ENCODE data around the gene ZNF518A. TPM values are rescaled to one million over a fixed set of nuclear protein-coding genes. Genes with fewer than 3 reads are reported as not detected.

ZNF518A gene
- total and polyA plus RNA-seq, 4 experiments from 2014 or later, result 11.1 to 24.0 (median 17.4) TPM

DNA sequence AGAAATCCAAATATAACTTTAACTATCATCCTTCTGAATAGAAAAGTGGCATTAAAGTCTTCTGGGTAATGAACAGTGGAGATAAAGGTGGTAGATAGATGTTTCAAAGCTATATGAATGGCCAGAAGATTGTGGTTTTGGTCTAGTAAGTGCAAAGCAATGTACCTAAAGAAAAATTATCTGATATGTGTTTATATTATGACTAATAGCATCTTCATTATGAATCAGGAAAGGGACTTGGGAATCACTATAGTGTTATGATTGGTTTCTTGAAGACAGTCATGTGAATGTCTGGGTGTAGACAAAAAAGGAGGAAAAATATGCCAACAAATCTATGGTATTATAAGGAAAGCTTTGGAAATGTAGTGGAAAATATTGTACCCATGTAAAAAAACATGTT, 3.0 kb downstream of the ZNF518A start:
- intact Hi-C loops (cut with micrococcal nuclease), result no loop called here
- no peak for DNase-seq
- Histone ChIP-seq H3K27ac (ENCODE audit: low read depth, low read length) (no peak overlapping the region), H3K36me3 (ENCODE audit: insufficient read depth, low read length) (peaks cover 28% of the 10 kb centered on the region), H3K4me3 (ENCODE audit: low read length in 2 of 2) (no peak overlapping the region), H3K4me1 (ENCODE audit: insufficient read depth, low read length) (peaks cover 17% of the 10 kb centered on the region), H3K27me3 (ENCODE audit: insufficient read depth, low read length) (no peaks in the 10 kb centered on the region), H3K9me3 (ENCODE audit: control insufficient read depth in 1 of 2, low read length in 2 of 2) (no peaks in the 10 kb centered on the region)
- ChIA-PET POLR2A (ENCODE audit: partially characterized antibody) (no interaction called here), CTCF (ENCODE audit: partially characterized antibody) (no interaction called here)
- Mint-ChIP-seq H3K4me1 (peaks cover 13 to 29% (median 19%) of the 10 kb centered on the region in 4 donors), H3K36me3 (peaks cover 51 to 67% of the 10 kb centered on the region in 2 donors), H3K27me3 (peaks cover 0 to 7% of the 10 kb centered on the region in 2 donors), H3K4me3 (no peak overlapping the region), H3K27ac (no peak overlapping the region), H3K9me3 (peaks cover 0 to 16% (median 9%) of the 10 kb centered on the region in 8 donors)

DNA sequence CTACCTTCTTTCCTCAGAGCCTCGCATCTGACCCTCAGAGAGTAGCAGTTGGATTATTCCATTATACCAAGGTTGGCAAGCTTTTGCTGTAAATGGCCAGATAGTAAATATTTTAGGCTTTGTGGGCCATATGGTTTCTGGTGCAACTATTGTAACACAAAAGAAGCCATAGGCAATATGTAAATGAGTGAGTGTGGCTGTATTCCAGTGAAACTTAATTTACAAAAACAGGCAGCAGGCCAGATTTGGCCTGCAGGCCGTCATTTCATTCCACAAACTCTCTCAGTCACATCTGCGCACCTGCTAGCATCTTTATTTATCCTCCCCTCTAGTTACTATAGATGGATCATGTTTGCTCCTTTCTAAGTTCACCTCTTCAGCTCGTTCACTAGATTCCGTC, 6.7 kb downstream of the ZNF518A start:
- H3K36me3 ChIP-seq (ENCODE audit: insufficient read depth, low read length), result peaks cover 28% of the 10 kb centered on the region
- intact Hi-C loops (cut with micrococcal nuclease), result no loop called here
- H3K36me3 Mint-ChIP-seq, result peaks cover 69 to 74% of the 10 kb centered on the region in 2 donors

GRCh38 chr10:96137567-96137966, 7.5 kb downstream of the ZNF518A start:
- Histone ChIP-seq H3K9me3 (ENCODE audit: control insufficient read depth in 1 of 2, low read length in 2 of 2) (no peaks in the 10 kb centered on the region), H3K4me3 (ENCODE audit: low read length in 2 of 2) (no peak overlapping the region), H3K27me3 (ENCODE audit: insufficient read depth, low read length) (no peaks in the 10 kb centered on the region), H3K36me3 (ENCODE audit: insufficient read depth, low read length) (peaks cover 31% of the 10 kb centered on the region), H3K4me1 (ENCODE audit: insufficient read depth, low read length) (no peaks in the 10 kb centered on the region), H3K27ac (ENCODE audit: low read depth, low read length) (no peak overlapping the region)
- peaks cover 73 to 78% of the 10 kb centered on the region in 2 donors for H3K36me3 Mint-ChIP-seq
- intact Hi-C loops (cut with micrococcal nuclease), result no loop called here
- no peak for DNase-seq
- CTCF ChIA-PET (ENCODE audit: partially characterized antibody), result interaction anchor here (0.7 kb wide), 1 partner anchor 90 kb away, joined by 3 read pairs; no protein-coding TSS in a partner anchor
- no peak overlapping the region for H3K27ac Mint-ChIP-seq
- no peaks in the 10 kb centered on the region for H3K9me3 Mint-ChIP-seq
- H3K4me3 Mint-ChIP-seq, result no peak overlapping the region
- no peaks in the 10 kb centered on the region for H3K27me3 Mint-ChIP-seq
- POLR2A ChIA-PET (ENCODE audit: partially characterized antibody), result interaction anchor here (1.4 kb wide), 1 partner anchor 48 kb away, joined by 3 read pairs; no protein-coding TSS in a partner anchor
- peaks cover 0 to 14% (median 7%) of the 10 kb centered on the region in 4 donors for H3K4me1 Mint-ChIP-seq

More for the DNA sequence above, 6.7 kb downstream of the ZNF518A start:
- Histone ChIP-seq H3K4me3 (ENCODE audit: low read length in 2 of 2) (no peak overlapping the region), H3K27me3 (ENCODE audit: insufficient read depth, low read length) (no peaks in the 10 kb centered on the region), H3K9me3 (ENCODE audit: control insufficient read depth in 1 of 2, low read length in 2 of 2) (no peaks in the 10 kb centered on the region), H3K4me1 (ENCODE audit: insufficient read depth, low read length) (no peaks in the 10 kb centered on the region), H3K27ac (ENCODE audit: low read depth, low read length) (no peak overlapping the region)
- no peaks in the 10 kb centered on the region for H3K9me3 Mint-ChIP-seq
- no peak overlapping the region for H3K4me3 Mint-ChIP-seq
- no peak for DNase-seq
- ChIA-PET CTCF (ENCODE audit: partially characterized antibody) (no interaction called here), POLR2A (ENCODE audit: partially characterized antibody) (interaction anchor here (1.4 kb wide), 1 partner anchor 47 kb away, joined by 3 read pairs; no protein-coding TSS in a partner anchor)
- H3K4me1 Mint-ChIP-seq, result peaks cover 0 to 18% (median 7%) of the 10 kb centered on the region in 4 donors
- no peaks in the 10 kb centered on the region for H3K27me3 Mint-ChIP-seq
- no peak overlapping the region for H3K27ac Mint-ChIP-seq

- Mint-ChIP-seq H3K9me3 (no peaks in the 10 kb centered on the region), H3K4me1 (peaks cover 0 to 16% (median 7%) of the 10 kb centered on the region in 4 donors), H3K36me3 (peaks cover 75 to 81% of the 10 kb centered on the region in 2 donors), H3K27ac (no peak overlapping the region), H3K4me3 (no peak overlapping the region), H3K27me3 (no peaks in the 10 kb centered on the region)
- intact Hi-C loops (cut with micrococcal nuclease), result no loop called here
- no peak for DNase-seq
- H3K27ac ChIP-seq (ENCODE audit: low read depth, low read length), result no peak overlapping the region
- ChIA-PET CTCF (ENCODE audit: partially characterized antibody) (interaction anchor here (0.7 kb wide), 1 partner anchor 89 kb away, joined by 3 read pairs; no protein-coding TSS in a partner anchor), POLR2A (ENCODE audit: partially characterized antibody) (interaction anchor here (1.4 kb wide), 1 partner anchor 48 kb away, joined by 3 read pairs; no protein-coding TSS in a partner anchor)
- no peaks in the 10 kb centered on the region for H3K27me3 ChIP-seq (ENCODE audit: insufficient read depth, low read length)
- no peaks in the 10 kb centered on the region for H3K4me1 ChIP-seq (ENCODE audit: insufficient read depth, low read length)
- peaks cover 35% of the 10 kb centered on the region for H3K36me3 ChIP-seq (ENCODE audit: insufficient read depth, low read length)
- no peaks in the 10 kb centered on the region for H3K9me3 ChIP-seq (ENCODE audit: control insufficient read depth in 1 of 2, low read length in 2 of 2)
- no peak overlapping the region for H3K4me3 ChIP-seq (ENCODE audit: low read length in 2 of 2)
Observed at GRCh38 chr10:96138102-96138501, 8.0 kb downstream of the ZNF518A start.

DNA sequence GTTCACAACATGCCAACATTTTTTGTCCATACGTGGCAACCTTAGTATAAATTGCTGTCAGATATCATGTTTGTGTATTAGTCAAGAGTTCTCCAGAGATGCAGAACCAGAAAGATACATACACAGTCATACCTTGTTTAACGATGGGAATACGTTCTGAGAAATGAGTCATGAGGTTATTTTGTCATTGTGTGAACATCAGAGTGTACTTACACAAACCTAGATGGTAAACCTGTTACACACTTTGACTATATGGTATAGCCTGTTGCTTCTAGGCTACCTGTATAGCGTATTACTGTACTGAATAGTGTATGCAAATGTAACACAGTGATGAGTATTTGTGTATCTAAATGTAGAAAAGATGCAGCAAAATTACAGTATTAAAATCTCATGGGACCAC, 22.3 kb downstream of the ZNF518A start:
- intact Hi-C loops (cut with micrococcal nuclease), result no loop called here
- Histone ChIP-seq H3K27me3 (ENCODE audit: insufficient read depth, low read length) (no peaks in the 10 kb centered on the region), H3K4me3 (ENCODE audit: low read length in 2 of 2) (no peak overlapping the region), H3K4me1 (ENCODE audit: insufficient read depth, low read length) (no peaks in the 10 kb centered on the region), H3K27ac (ENCODE audit: low read depth, low read length) (no peak overlapping the region), H3K36me3 (ENCODE audit: insufficient read depth, low read length) (peaks cover 53% of the 10 kb centered on the region), H3K9me3 (ENCODE audit: control insufficient read depth in 1 of 2, low read length in 2 of 2) (no peaks in the 10 kb centered on the region)
- no peak overlapping the region for H3K4me3 Mint-ChIP-seq
- peaks cover 0 to 1% (median 0%) of the 10 kb centered on the region in 4 donors for H3K4me1 Mint-ChIP-seq
- H3K9me3 Mint-ChIP-seq, result peaks cover 0 to 13% (median 6%) of the 10 kb centered on the region in 8 donors
- no peak overlapping the region for H3K27ac Mint-ChIP-seq
- peaks cover 78 to 85% of the 10 kb centered on the region in 2 donors for H3K36me3 Mint-ChIP-seq
- POLR2A ChIA-PET (ENCODE audit: partially characterized antibody), result no interaction called here
- CTCF ChIA-PET (ENCODE audit: partially characterized antibody), result no interaction called here
- H3K27me3 Mint-ChIP-seq, result no peaks in the 10 kb centered on the region
- DNase-seq, result no peak

- Histone ChIP-seq H3K4me3 (ENCODE audit: low read length in 2 of 2) (no peak overlapping the region), H3K27ac (ENCODE audit: low read depth, low read length) (no peak overlapping the region), H3K36me3 (ENCODE audit: insufficient read depth, low read length) (peaks cover 53% of the 10 kb centered on the region), H3K9me3 (ENCODE audit: control insufficient read depth in 1 of 2, low read length in 2 of 2) (no peaks in the 10 kb centered on the region), H3K27me3 (ENCODE audit: insufficient read depth, low read length) (no peaks in the 10 kb centered on the region), H3K4me1 (ENCODE audit: insufficient read depth, low read length) (no peaks in the 10 kb centered on the region)
- Mint-ChIP-seq H3K36me3 (peaks cover 78 to 85% of the 10 kb centered on the region in 2 donors), H3K27me3 (no peaks in the 10 kb centered on the region), H3K4me3 (no peak overlapping the region), H3K4me1 (no peaks in the 10 kb centered on the region), H3K9me3 (peaks cover 2 to 15% (median 10%) of the 10 kb centered on the region in 8 donors), H3K27ac (no peak overlapping the region)
- ChIA-PET POLR2A (ENCODE audit: partially characterized antibody) (no interaction called here), CTCF (ENCODE audit: partially characterized antibody) (no interaction called here)
- intact Hi-C loops (cut with micrococcal nuclease), result no loop called here
- no peak for DNase-seq
Observed at GRCh38 chr10:96153070-96153469, 23.0 kb downstream of the ZNF518A start.

GRCh38 chr10:96165726-96166125, 35.6 kb downstream of the ZNF518A start:
- Mint-ChIP-seq H3K27me3 (no peaks in the 10 kb centered on the region), H3K4me1 (no peaks in the 10 kb centered on the region), H3K9me3 (peaks cover 0 to 82% (median 57%) of the 10 kb centered on the region in 8 donors), H3K27ac (no peak overlapping the region), H3K4me3 (no peak overlapping the region), H3K36me3 (peaks cover 22% of the 10 kb centered on the region in 2 donors)
- ChIA-PET POLR2A (ENCODE audit: partially characterized antibody) (no interaction called here), CTCF (ENCODE audit: partially characterized antibody) (no interaction called here)
- no peaks in the 10 kb centered on the region for H3K4me1 ChIP-seq (ENCODE audit: insufficient read depth, low read length)
- H3K4me3 ChIP-seq (ENCODE audit: low read length in 2 of 2), result no peak overlapping the region
- H3K9me3 ChIP-seq (ENCODE audit: control insufficient read depth in 1 of 2, low read length in 2 of 2), result peaks cover 0 to 3% of the 10 kb centered on the region in 2 donors
- no peaks in the 10 kb centered on the region for H3K36me3 ChIP-seq (ENCODE audit: insufficient read depth, low read length)
- no peak for DNase-seq
- no peak overlapping the region for H3K27ac ChIP-seq (ENCODE audit: low read depth, low read length)
- intact Hi-C loops (cut with micrococcal nuclease), result no loop called here
- no peaks in the 10 kb centered on the region for H3K27me3 ChIP-seq (ENCODE audit: insufficient read depth, low read length)

All from CD4-positive, alpha-beta memory T cell (primary cell).